Smooth muscle cell (in vitro differentiated cells): Measurements from ENCODE around the gene RNF25. TPM values are rescaled to one million over a fixed set of nuclear protein-coding genes. Genes with fewer than 3 reads are reported as not detected.

Experiments
- DNase-seq: peaks from one replicate; lab custom pipeline; 2025; ENCODE audit not compliant: unreplicated experiment; lab: John Stamatoyannopoulos, UW
- H2AFZ ChIP-seq: fragments of 200-600 bp; sonication (generic); 2 replicates; pipeline ENCODE4 v1.6.0; 2016; ENCODE audit warnings: antibody characterized with exemption, low read depth, mild to moderate bottlenecking
- H3F3A ChIP-seq: fragments of 200-600 bp; sonication (generic); 2 replicates; pipeline ENCODE4 v1.6.0; 2017; ENCODE audit warnings: antibody characterized with exemption, low read depth
- H3K27ac ChIP-seq: fragments of 200-600 bp; sonication (generic); 2 replicates; pipeline ENCODE4 v1.5.1; 2016; ENCODE audit warnings: low read depth, mild to moderate bottlenecking
- H3K27me3 ChIP-seq: fragments of 200-600 bp; sonication (generic); 2 replicates; pipeline ENCODE4 v1.6.1; 2016; ENCODE audit warnings: low read depth, mild to moderate bottlenecking
- H3K36me3 ChIP-seq: fragments of 200-600 bp; sonication (generic); 2 replicates; pipeline ENCODE4 v1.5.1; 2016; ENCODE audit warnings: low read depth
- H3K4me1 ChIP-seq: fragments of 200-600 bp; sonication (generic); 2 replicates; pipeline ENCODE4 v1.5.1; 2016; ENCODE audit warnings: low read depth
- H3K4me2 ChIP-seq: fragments of 200-600 bp; sonication (generic); 2 replicates; pipeline ENCODE4 v1.6.0; 2016; ENCODE audit warnings: mild to moderate bottlenecking
- H3K4me3 ChIP-seq: fragments of 200-600 bp; sonication (generic); 2 replicates; pipeline ENCODE4 v1.5.1; 2016; ENCODE audit warnings: mild to moderate bottlenecking
- H3K79me2 ChIP-seq: fragments of 200-600 bp; sonication (generic); 2 replicates; pipeline ENCODE4 v1.6.0; 2016; ENCODE audit warnings: low read depth, mild to moderate bottlenecking
- H3K9ac ChIP-seq: fragments of 200-600 bp; sonication (generic); 2 replicates; pipeline ENCODE4 v1.6.0; 2016; ENCODE audit warnings: low read depth
- H3K9me3 ChIP-seq: fragments of 200-600 bp; sonication (generic); replicated peaks from 2 replicates; pipeline ENCODE4 v1.5.1; 2016; ENCODE audit warnings: low read depth
- H4K20me1 ChIP-seq: fragments of 200-600 bp; sonication (generic); 2 replicates; pipeline ENCODE4 v1.6.0; 2016; ENCODE audit warnings: low read depth
- WGBS: methylation state at CpG from one replicate; pipeline ENCODE4 v1.1.7; 2016; ENCODE audit warnings: low lambda C conversion rate; 5-methylcytosine and 5-hydroxymethylcytosine counted together
- polyA plus RNA-seq: library from polyadenylated mRNA; unstranded; fragments of >200 nt; fragmentation: Nextera tagmentation; extraction: Ambion mirVana; gene quantifications from 2 replicates; pipeline ENCODE4 v1.2.1, GENCODE V29; 2016
- total RNA-seq: library from RNA; depleted of rRNA; stranded (reverse); fragments of >200 nt; gene quantifications from 2 replicates; pipeline ENCODE4 v1.2.3, GENCODE V29; 2014
- TF ChIP-seq, protein P1 (sequence below): fragments of 200-600 bp; sonication (generic); IDR thresholded peaks from 2 replicates; pipeline ENCODE4 v1.5.1; 2017; ENCODE audit warnings: borderline replicate concordance, mild to moderate bottlenecking, antibody characterized with exemption; ENCODE audit not compliant: insufficient read depth, poor library complexity, severe bottlenecking

RNF25 gene, protein sequence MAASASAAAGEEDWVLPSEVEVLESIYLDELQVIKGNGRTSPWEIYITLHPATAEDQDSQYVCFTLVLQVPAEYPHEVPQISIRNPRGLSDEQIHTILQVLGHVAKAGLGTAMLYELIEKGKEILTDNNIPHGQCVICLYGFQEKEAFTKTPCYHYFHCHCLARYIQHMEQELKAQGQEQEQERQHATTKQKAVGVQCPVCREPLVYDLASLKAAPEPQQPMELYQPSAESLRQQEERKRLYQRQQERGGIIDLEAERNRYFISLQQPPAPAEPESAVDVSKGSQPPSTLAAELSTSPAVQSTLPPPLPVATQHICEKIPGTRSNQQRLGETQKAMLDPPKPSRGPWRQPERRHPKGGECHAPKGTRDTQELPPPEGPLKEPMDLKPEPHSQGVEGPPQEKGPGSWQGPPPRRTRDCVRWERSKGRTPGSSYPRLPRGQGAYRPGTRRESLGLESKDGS
- total RNA-seq = 43.1 and 44.3 TPM in 2 replicates
- 33.5 and 36.1 TPM in 2 replicates for polyA plus RNA-seq

DNA sequence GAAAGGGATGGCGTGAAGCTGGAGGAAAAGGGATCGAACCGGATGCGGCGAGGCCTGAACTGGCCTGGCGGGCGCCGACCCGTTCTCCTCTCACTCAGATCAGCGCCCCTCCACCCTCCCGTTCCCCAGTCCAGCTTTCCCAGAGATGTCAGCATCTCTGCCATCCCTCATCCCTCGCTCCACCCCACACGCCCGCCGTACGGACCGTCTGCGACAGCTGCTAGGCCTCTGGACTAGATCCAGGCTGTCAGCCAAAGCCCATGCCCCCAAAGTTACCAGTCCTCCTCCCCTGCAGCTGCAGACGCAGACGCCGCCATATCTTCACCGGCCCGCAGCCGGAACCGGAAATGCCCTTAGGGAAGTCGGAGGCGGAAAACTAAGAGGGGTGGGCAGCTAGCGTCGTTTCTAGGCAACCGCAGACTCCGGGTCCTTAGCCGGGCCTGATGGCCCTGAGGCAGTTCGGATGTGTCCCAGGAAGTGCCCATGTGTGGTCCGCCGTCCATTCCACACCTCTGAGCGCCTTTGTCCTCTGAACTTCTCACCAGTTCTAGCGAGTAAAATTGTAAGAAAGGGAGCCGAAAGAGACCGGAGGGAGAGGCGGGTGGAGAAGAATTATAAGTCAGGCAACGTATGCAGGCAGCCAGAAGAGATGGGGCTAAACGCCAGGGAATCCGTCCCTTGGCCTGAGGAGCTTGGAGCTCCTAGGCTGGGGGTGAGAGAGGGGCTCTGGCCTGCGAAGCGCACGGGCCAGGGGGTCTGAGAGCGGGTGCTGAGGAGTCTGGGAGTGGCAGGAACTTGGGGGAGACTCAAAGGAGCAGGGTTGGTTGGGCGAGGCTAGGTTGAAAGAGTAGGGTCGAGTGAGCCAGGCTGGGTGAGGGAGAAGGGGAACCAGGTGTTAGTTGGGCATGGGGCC lies at the start of gene RNF25, which contains the start of gene STK36:
Gene RNF25 (minus strand): TSS at position 349 of the 913 bp plus-strand sequence. CDS start 32 bp downstream, at position 317.
Gene STK36 (plus strand): TSS at position 433 of the 913 bp plus-strand sequence. CDS start 744 bp downstream, outside the sequence.
- 2% methylated on average over 39 of the region's 49 CpGs for WGBS
- peak within 1 kb of the TSS; percentile 84 for H3K4me2 ChIP-seq
- H3F3A ChIP-seq = no peaks in the 10 kb centered on the region
- no peaks in the 10 kb centered on the region for H3K27me3 ChIP-seq
- no peaks in the 10 kb centered on the region for H4K20me1 ChIP-seq
- no peaks in the 10 kb centered on the region for H3K9me3 ChIP-seq
- H2AFZ ChIP-seq = peak within 1 kb of the TSS; percentile 84
- H3K36me3 ChIP-seq = no peaks in the 10 kb centered on the region
- peak within 1 kb of the TSS; percentile 84 for H3K9ac ChIP-seq
- peaks cover 17% of the 10 kb centered on the region for H3K79me2 ChIP-seq
- H3K4me1 ChIP-seq = peaks cover 4% of the 10 kb centered on the region
- H3K27ac ChIP-seq = peak within 1 kb of the TSS; percentile 85
- peak; percentile 47 for DNase-seq
- peak within 1 kb of the TSS; percentile 97 for H3K4me3 ChIP-seq
- TF ChIP-seq, protein P1, sequence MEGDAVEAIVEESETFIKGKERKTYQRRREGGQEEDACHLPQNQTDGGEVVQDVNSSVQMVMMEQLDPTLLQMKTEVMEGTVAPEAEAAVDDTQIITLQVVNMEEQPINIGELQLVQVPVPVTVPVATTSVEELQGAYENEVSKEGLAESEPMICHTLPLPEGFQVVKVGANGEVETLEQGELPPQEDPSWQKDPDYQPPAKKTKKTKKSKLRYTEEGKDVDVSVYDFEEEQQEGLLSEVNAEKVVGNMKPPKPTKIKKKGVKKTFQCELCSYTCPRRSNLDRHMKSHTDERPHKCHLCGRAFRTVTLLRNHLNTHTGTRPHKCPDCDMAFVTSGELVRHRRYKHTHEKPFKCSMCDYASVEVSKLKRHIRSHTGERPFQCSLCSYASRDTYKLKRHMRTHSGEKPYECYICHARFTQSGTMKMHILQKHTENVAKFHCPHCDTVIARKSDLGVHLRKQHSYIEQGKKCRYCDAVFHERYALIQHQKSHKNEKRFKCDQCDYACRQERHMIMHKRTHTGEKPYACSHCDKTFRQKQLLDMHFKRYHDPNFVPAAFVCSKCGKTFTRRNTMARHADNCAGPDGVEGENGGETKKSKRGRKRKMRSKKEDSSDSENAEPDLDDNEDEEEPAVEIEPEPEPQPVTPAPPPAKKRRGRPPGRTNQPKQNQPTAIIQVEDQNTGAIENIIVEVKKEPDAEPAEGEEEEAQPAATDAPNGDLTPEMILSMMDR = no peak

DNA sequence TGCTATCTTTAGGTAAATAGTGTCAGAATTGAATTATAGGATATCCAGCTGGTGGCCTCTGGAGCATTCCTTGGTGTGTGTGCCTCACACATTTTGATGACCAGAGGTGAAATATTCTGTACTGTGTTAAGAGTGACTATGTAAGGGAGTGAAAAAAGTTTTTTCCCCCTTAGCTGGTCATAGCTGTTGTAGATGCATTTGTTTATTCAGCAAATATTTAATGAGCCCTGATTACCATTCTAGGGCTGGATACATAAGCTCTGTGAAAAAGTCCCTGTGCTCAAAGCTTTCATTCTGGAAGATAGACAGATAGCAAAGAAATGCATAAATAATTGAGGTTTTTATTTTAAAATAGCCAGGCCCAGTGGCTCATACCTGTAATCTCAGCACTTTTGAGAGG lies 49.7 kb upstream of the RNF25 start:
- no peak overlapping the region for H3K9ac ChIP-seq
- peaks cover 74% of the 10 kb centered on the region for H3K79me2 ChIP-seq
- H3F3A ChIP-seq = peaks cover 6% of the 10 kb centered on the region
- H3K4me1 ChIP-seq = peaks cover 7% of the 10 kb centered on the region
- no peaks in the 10 kb centered on the region for H3K27me3 ChIP-seq
- DNase-seq = no peak
- no peaks in the 10 kb centered on the region for H3K36me3 ChIP-seq
- no peak overlapping the region for H3K27ac ChIP-seq
- TF ChIP-seq, protein P1 = no peak
- peaks cover 9% of the 10 kb centered on the region for H3K9me3 ChIP-seq
- peaks cover 71% of the 10 kb centered on the region for H4K20me1 ChIP-seq
- H3K4me3 ChIP-seq = no peak overlapping the region
- no peak overlapping the region for H3K4me2 ChIP-seq
- no peak overlapping the region for H2AFZ ChIP-seq

DNA sequence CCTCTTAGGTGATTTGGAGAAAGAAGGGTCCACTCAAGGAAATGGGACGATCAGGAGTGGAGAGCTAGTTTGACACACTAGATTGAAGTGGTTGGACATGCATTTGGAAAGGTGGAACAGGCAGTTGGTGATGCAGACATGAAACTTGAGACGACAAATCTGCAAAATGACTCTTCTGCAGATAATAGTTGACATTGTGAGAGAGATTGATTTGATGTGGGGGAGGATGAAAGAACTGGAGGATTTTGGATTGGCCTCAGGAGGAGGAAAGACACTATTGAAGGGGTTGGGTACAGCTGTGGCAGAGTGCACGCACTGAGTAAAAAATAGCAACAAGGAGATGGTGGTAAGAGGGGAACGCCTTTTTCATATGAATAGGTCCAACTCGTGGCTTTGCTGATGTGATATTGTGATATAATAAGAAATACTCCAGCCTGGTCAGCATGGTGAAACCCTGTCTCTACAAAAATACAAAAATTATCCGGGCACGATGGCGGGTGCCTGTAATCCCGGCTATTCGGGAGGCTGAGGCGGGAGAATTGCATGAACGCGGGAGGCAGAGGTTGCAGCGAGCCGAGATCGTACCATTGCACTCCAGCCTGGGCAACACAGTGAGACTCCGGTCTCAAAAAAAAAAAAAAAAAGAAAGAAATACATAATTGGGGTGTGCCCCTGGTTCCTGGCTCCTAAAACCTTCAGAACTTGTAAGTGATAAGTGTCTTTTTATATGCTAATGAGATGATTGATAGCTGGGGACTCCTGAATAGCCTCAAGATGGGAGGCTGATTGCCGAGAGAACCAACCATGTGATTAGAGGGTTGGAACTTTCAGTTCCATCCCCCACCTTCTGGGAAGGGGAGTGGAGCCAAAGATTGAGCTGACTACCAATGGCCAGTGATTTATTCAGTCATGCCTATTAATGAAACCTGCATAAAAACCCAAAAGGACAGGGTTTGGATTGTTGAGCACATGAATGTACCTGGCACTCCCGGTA lies 48.5 kb upstream of the RNF25 start:
- H3K9ac ChIP-seq = no peak overlapping the region
- peaks cover 80% of the 10 kb centered on the region for H4K20me1 ChIP-seq
- H3K79me2 ChIP-seq = peaks cover 72% of the 10 kb centered on the region

More for the DNA sequence above, 48.5 kb upstream of the RNF25 start:
- Histone ChIP-seq H3K4me2 (no peak overlapping the region), H3F3A (peaks cover 6% of the 10 kb centered on the region), H2AFZ (no peak overlapping the region), H3K4me3 (no peak overlapping the region), H3K4me1 (peaks cover 7% of the 10 kb centered on the region), H3K9me3 (no peaks in the 10 kb centered on the region), H3K27ac (no peak overlapping the region), H3K27me3 (no peaks in the 10 kb centered on the region), H3K36me3 (peaks cover 4% of the 10 kb centered on the region)
- WGBS = 97% methylated on average over 19 of the region's 19 CpGs
- TF ChIP-seq, protein P1 = no peak
- DNase-seq = no peak
